ENCODE measurements around the gene CDK19.

- TF ChIP-seq CTCF (IDR thresholded peaks at IDR 0.05) = no peak
- no peak for TF ChIP-seq EZH2phosphoT487 (IDR thresholded peaks at IDR 0.05)
- TF ChIP-seq EZH2 (IDR thresholded peaks at IDR 0.05) = no peak
Observed at GRCh38 chr6:110703010-110703905, 112.0 kb downstream of the CDK19 start.
